Measurements from ENCODE around the gene COQ8A. TPM values are rescaled to one million over a fixed set of nuclear protein-coding genes. Genes with fewer than 3 reads are reported as not detected.

Gene COQ8A
- polyA plus RNA-seq, 1 of the 3 experiments (the other 2 are of a cell fraction) = 11.8 TPM

GRCh38 chr1:226950871-226951270, 10.8 kb downstream of the COQ8A start:
- peaks cover 0 to 16% of the 10 kb centered on the region in 2 experiments; a peak in 1 of 4 replicates for H3K4me1 ChIP-seq (ENCODE audit: control insufficient read depth in 1 of 2, insufficient read depth in 2 of 2, low read depth in 1 of 2, low read length in 1 of 2)
- no peaks in the 10 kb centered on the region for H3K27me3 ChIP-seq (ENCODE audit: insufficient read depth)
- no peaks in the 10 kb centered on the region for H3K36me3 ChIP-seq (replicated peaks in 1 of 2; ENCODE audit: control insufficient read depth in 1 of 2, insufficient read depth in 2 of 2, low read length in 1 of 2)
- no peaks in the 10 kb centered on the region for H3F3A ChIP-seq (replicated peaks; ENCODE audit: insufficient read depth)
- CTCF ChIA-PET = interaction anchor here (0.6 to 1.8 kb wide), 2 partner anchors 317 to 1123 kb away, joined by 3 to 6 read pairs; no protein-coding TSS in a partner anchor
- H3K27ac ChIP-seq (ENCODE audit: low read depth in 2 of 2, low read length in 1 of 2) = no peak overlapping the region
- POLR2A ChIA-PET = interaction anchor here (0.6 kb wide), 1 partner anchor 505 kb away, joined by 5 read pairs; no protein-coding TSS in a partner anchor
- H3K79me2 ChIP-seq (ENCODE audit: insufficient read depth) = no peaks in the 10 kb centered on the region
- no peak overlapping the region for H3K4me3 ChIP-seq (ENCODE audit: low read depth in 2 of 2, low read length in 1 of 2)
- no peak overlapping the region for H3K4me2 ChIP-seq
- H4K20me1 ChIP-seq (ENCODE audit: insufficient read depth) = no peaks in the 10 kb centered on the region
- DNase-seq = no peak
- H3K9me3 ChIP-seq = no peaks in the 10 kb centered on the region
- no peak for TF ChIP-seq RCOR1 (IDR thresholded peaks at IDR 0.05; ENCODE audit: low read length)
- no peak for TF ChIP-seq PBX3 (IDR thresholded peaks at IDR 0.05)
- TF ChIP-seq JUND (IDR thresholded peaks at IDR 0.05) = no peak
- TF ChIP-seq MAX (IDR thresholded peaks at IDR 0.05; ENCODE audit: low read depth) = no peak
- no peak for TF ChIP-seq CTCF (IDR thresholded peaks at IDR 0.05)
- no peak overlapping the region for H3K9ac ChIP-seq
- H3K9me2 ChIP-seq = no peaks in the 10 kb centered on the region
- H2AFZ ChIP-seq (ENCODE audit: low read depth) = no peak overlapping the region
- WGBS (ENCODE audit: low lambda C conversion rate) = 33% methylated on average over 1 of the region's 6 CpGs

- H3K36me3 ChIP-seq (replicated peaks in 1 of 2; ENCODE audit: control insufficient read depth in 1 of 2, insufficient read depth in 2 of 2, low read length in 1 of 2) = no peaks in the 10 kb centered on the region
- H3F3A ChIP-seq (replicated peaks; ENCODE audit: insufficient read depth) = no peaks in the 10 kb centered on the region
- ChIA-PET CTCF (interaction anchor here (1.8 kb wide), 1 partner anchor 317 kb away, joined by 6 read pairs; no protein-coding TSS in a partner anchor), POLR2A (no interaction called here)
- H3K4me2 ChIP-seq = no peak overlapping the region
- H3K9ac ChIP-seq = no peak overlapping the region
- no peaks in the 10 kb centered on the region for H4K20me1 ChIP-seq (ENCODE audit: insufficient read depth)
- H3K9me3 ChIP-seq = no peaks in the 10 kb centered on the region
- no peak overlapping the region for H3K27ac ChIP-seq (ENCODE audit: low read depth in 2 of 2, low read length in 1 of 2)
- 87% methylated on average over 11 of the region's 12 CpGs for WGBS (ENCODE audit: low lambda C conversion rate)
- no peaks in the 10 kb centered on the region for H3K79me2 ChIP-seq (ENCODE audit: insufficient read depth)
- no peaks in the 10 kb centered on the region for H3K27me3 ChIP-seq (ENCODE audit: insufficient read depth)
- H2AFZ ChIP-seq (ENCODE audit: low read depth) = no peak overlapping the region
- no peak for DNase-seq
- H3K4me1 ChIP-seq (ENCODE audit: control insufficient read depth in 1 of 2, insufficient read depth in 2 of 2, low read depth in 1 of 2, low read length in 1 of 2) = peaks cover 0 to 11% of the 10 kb centered on the region in 2 experiments; a peak in 1 of 4 replicates
- no peak overlapping the region for H3K4me3 ChIP-seq (ENCODE audit: low read depth in 2 of 2, low read length in 1 of 2)
- H3K9me2 ChIP-seq = no peaks in the 10 kb centered on the region
- no peak for TF ChIP-seq ELF1 (IDR thresholded peaks at IDR 0.05)
- no peak for TF ChIP-seq TAF1 (IDR thresholded peaks at IDR 0.05; ENCODE audit: borderline replicate concordance, low read depth, low read length)
- TF ChIP-seq CTCF (IDR thresholded peaks at IDR 0.05) = no peak
- no peak for TF ChIP-seq MAX (IDR thresholded peaks at IDR 0.05; ENCODE audit: low read depth)
- TF ChIP-seq FOXM1 (IDR thresholded peaks at IDR 0.05; ENCODE audit: low read depth) = no peak
- TF ChIP-seq ZBTB33 (IDR thresholded peaks at IDR 0.05; ENCODE audit: borderline replicate concordance, low read depth) = no peak
- no peak for TF ChIP-seq IRF3 (IDR thresholded peaks at IDR 0.05; ENCODE audit: low read depth, low read length)
- no peak for TF ChIP-seq PBX3 (IDR thresholded peaks at IDR 0.05)
- no peak for TF ChIP-seq USF1 (IDR thresholded peaks at IDR 0.05; ENCODE audit: borderline replicate concordance, low read depth)
- no peak for TF ChIP-seq EZH2phosphoT487 (IDR thresholded peaks at IDR 0.05; ENCODE audit: borderline replicate concordance, low read depth)
Measured at GRCh38 chr1:226951286-226952117, 11.4 kb downstream of the COQ8A start.
